Activated CD4-positive, alpha-beta T cell treated with anti-CD3 and anti-CD28 coated beads, Interleukin-2, amount 50 U/mL, for 24 hours (primary cell): ENCODE measurements around the gene SLC35G6.
"Not testable (repeated sequence)": the region's sequence is repeated elsewhere in the genome, so short reads cannot be mapped to it uniquely, and the experiment has no call there.

ENCODE experiments used
- DNase-seq, 2 donors: peaks; one replicate each; pipeline ENCODE4 v3.0.0-alpha.2; 2020; ENCODE audit warnings: low read depth in 1 of 2, low spot score in 1 of 2

Gene SLC35G6

DNA sequence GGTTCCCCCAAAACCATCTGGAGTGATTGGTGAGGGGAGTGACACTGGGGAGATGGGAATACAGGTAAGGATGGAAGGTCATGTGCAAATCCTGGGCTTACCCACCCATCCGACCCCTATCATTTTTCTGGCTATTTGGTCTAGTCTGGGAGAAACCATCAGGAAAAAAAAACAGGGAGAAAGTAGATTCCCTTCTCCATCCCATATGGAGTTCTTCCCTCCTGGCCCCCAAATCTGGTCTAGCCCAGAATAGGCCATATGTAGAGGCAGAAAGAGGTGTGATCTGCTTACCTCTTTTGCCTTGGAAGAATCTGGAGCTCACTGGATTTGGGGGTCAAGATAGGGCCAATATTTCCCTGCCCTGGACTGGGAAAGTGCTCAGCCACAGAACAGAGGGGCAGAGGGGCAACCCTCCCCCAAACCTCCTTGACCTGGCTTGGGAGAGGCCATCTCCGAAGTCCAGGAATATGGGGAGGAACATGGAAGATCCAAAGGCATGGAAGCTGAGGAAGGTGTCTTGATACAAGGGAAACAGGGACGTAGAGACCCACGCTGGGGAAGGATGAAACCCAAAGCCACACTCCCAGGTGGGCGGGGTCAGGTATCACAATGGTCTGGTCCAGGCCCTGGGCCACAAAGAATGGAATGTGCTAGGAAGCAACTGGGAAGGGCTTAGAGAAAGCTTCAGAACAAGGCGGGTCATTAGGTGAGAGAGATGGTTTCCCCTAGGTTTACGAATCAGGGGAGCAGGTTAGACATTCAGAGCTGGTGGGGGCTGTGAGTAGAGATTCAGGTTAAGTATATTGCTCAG, 20.2 kb upstream of the SLC35G6 start:
- DNase-seq: no peak

DNA sequence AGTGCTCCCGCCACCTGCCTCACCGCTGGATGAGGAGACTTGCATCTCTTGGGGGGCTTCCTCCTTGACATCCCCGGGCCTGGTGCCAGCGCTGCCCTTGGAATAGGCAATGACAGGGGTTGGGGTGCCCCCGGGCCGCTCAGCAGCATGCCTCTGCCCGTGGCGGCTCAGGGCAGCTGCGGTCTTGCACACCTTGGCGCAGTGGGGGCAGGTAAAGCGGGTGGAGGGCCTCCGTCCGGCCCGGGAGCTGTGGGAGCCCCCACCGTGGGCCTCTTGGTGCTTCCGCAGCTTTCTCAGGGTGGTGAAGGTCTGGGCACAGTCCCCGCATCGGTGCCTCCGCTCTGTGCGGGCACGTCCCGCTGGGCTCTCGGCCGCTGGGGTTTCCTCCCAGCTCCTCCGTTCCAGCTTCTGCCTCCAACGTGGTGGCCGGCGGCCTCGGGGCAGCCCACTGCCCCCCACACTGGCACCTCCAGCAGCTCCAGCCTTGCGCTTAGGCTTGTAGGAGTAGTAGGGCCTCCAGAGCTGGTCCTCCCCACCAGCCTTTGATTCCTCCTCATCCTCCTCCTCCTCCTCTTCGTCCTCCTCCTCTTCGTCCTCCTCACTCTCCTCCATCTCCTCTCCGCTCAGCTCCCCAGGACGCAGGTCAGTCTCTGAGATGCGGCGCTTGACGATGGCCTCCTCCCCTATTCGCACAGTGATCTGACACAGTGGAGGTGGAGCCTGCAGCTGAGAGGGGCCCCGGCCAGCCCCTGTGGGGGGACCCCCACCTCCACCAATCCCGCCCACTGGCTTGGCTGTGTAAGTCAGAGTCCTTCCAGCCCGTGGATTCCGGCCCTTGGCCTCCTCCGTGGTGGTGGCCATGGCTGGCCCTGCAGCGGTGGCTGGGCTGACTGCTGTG, 18.5 kb upstream of the SLC35G6 start:
- DNase-seq: no peak

DNA sequence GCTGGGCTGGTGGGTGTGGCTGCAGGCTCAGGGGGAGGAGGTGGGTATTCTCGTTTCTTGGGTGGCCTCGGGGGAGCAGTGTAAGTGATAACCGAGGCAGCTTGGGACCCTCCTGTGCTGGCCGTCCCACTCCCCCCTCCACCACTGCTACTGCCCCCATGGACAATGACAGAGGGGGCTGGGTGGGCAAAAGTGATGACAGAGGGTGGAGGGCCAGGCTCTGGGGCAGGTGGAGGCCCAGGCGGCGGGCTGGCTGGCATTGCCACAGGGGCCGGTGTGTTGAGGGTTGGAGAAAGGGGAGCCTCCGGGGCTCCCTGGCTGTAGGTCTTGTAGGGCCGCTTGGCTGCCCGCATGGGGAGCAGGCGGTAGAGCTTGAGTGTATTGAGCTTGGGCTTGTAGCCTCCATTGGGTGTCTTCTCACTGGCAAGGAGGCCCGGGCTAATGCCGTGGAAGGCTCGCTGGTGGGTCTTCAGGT, 17.8 kb upstream of the SLC35G6 start:
- no peak for DNase-seq

DNA sequence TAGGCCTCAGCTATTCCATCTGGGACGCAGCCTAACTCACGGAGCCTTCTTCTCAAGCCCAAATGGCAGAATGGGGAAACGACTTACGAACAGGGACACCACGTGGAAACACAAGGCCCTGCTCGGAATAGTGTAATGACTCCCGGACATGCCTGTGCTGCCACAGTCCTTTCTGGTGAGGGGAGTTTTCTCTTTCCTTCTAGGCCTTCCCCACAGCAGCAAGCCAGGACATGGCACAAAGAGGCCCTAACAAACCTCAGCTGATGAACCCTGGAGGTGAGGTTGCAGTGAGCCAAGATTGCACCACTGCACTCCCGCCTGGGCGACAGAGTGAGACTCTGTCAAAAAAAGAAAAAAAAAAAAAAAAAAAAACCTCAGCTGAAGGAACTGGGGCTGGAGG, 17.2 kb upstream of the SLC35G6 start:
- no peak for DNase-seq

DNA sequence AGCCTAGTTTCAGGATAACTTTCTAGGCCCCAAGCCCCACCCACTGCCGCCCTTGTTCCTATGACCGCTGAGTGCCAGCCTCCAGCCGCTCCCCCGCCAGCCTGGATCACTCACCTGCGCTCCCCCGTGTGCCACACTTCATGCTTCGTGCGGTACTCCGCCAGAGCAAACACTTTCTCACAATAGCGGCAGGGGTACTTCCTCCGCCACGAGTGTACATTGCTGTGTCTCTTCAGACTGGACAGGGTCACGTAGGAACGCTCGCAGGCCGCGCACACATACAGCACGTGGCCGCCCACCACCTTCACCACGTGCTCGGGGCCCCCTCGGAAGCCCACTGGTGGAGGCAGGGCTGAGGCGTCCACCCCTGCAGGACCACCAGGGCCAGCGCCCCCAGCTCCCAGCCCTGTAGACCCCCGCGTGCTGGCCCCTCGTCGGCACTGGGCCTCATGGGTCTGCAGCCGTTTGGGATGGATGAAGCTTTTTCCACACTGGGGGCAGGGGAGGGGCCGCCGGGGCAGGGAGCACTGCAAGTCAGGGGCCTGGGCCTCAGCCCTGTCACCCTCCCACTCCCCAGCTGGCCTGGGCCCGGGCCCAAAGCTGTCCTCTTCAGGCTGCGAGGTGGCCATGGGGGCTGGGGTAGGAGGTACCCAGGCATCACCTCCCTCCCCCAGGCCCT, 15.5 kb upstream of the SLC35G6 start:
- DNase-seq: no peak

DNA sequence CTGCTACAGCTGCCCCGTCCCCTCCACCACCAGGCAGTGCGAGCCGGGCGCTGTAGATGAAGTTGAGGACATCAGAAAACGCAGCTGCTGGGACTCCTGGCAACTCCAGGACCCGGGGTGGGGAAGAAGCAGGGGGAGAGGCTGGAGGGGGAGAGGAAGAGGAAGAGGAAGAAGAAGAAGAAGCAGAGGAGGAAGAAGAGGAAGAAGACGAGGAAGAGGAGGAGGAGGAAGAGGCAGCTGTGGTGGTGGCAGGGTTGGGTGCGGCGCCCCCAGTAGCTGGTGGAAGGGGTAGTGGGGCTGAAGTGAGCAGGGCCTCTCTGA, 15.0 kb upstream of the SLC35G6 start:
- no peak for DNase-seq

DNA sequence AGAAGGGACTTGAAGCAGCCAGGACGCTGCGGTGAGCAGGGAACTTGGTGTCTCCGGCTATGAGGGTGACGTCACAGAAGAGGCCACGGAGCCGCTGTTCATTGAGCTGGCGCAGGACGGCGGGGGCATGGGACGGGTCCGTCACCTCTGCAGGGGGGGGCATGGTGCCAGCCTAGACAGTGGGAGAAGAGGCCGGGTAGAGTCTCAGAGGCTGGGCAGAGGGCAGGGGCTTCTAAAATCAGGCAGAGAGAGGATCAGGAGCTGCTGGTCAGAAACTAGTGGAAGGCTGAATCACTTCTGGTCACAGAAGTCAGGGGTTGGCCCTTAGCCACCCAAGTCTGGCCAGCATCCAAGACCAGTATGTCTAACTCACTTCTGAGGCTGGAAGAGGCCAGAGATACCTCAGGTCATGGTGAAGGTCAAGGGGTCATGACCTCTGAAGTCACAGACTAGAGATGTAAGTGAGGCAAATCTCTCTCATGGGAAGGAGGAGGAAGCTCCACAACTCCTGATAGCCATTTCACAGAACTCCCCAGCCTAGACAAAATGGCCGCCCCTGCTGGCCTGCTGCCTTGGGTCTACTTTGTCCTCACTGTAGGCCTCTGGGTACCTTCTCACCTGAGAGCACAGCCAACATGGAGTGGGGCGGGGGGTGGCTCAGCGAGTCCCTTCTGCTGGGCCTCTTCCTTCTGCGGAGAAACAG, 14.5 kb upstream of the SLC35G6 start:
- DNase-seq: no peak

DNA sequence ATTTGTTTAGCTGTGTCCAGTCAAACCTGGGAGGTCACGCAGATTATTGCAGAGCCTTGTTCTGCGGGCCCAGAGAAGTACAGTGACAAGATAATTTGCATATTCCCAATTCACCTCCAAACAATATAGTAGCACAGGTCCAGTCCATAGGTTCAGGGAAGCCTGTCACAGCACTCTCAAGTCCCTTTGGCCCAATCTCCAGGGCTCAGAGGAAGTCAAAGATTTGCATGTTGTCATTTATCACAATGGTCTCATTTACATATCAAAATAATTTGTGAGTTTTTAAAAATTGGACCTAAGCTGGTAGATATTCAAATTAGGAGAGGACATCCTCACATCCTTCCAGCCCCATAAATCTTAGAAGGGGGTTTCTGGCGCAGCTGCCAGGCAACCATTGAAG, 13.7 kb upstream of the SLC35G6 start:
- DNase-seq: no peak

DNA sequence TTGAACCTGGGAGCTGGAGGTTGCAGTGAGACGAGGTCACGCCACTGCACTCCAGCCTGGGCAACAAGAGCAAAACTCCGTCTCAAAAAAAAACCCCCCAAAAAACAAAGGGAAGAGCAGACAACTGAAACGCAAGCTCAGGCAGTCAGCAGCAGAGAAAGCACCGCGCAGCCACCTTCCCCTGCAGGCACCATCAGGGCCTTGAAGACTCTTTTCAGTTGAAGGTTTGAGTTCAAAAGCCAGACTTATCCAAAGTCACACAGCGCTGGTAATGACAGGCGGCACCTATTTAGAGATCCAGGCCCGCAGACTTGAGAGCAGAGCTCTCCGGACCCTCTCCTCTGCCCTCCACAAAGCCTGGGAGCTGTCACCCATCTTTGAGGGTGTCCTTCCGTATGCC, 13.0 kb upstream of the SLC35G6 start:
- DNase-seq: no peak

DNA sequence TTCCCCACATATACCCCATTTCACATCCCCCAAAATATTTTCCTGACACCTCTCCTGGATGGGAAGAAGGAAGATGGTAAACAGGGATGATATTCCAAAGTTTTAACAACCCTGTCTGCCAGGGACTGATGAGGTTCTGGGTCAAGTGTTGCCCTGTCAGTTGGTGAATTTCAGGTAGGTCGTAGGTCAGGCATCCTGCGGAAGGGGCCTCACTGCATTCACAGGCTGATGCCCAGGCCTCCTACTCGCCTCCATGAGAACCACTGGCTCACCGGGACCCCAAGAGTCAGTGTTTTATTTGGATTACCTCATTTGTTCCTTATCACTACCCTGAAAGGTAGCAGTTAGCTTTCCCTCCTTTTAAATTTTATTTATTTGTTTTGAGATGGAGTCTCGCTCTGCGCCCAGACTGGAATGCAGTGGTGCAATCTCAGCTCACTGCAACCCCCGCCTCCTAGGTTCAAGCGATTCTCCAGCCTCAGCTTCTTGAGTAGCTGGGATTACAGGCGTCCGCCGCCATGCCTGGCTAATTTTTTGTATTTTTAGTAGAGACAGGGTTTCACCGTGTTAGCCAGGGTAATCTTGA, 12.3 kb upstream of the SLC35G6 start:
- no peak for DNase-seq

DNA sequence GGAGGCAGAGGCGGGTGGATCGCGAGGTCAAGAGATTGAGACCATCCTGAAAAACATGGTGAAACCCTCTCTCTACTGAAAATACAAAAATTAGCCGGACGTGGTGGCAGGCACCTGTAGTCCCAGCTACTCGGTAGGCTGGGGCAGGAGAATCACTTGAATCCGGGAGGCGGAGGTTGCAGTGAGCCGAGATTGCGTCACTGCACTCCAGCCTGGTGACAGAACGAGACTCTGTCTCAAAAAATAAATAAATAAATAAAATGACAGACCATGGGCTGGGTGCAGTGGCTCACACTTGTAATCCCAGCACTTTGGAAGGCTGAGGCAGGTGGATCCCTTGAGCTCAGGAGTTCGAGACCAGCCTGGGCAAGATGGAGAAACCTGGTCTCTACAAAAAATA, 11.4 kb upstream of the SLC35G6 start:
- not testable (repeated sequence) for DNase-seq

DNA sequence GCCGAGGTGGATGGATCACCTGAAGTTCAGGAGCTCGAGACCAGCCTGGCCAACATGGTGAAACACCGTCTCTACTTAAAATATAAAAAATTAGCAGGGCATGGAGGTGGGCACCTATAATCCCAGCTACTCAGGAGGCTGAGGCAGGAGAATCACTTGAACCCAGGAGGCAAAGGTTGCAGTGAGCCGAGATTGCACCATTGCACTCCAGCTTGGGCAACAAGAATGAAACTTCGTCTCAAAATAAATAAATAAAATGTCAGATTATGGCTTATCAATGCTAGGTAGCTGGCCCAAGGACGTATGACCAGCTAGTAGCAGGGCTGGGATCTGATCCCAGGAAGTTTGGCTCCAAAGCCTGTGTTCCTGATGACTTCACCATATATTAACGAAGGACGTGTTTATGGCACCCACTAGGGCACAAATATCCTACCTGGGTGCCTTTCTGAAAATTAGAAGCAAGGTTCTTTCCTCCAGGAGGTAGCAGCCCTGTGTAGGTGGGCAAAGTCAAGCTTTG, 10.7 kb upstream of the SLC35G6 start:
- DNase-seq: not testable (repeated sequence)

DNA sequence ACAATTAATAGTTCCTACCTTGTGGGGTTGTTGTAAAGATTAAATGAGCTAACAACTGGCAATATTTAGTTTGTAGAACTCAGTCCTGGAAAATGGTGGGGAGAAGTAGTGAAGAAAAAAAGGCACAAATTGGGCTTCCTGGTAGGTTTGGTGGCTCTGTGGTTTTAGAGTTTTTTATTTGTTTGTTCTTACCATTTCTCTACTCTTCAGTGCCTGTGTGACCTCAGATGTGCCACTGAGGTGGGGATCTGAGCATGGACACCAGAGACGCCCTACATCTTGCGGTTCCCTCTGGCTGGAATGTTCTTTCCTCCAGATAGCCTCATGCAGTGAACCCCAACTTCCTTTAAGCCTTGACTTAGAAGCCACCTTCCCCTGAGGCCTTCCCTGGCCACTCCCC, 9.5 kb upstream of the SLC35G6 start:
- DNase-seq: no peak

DNA sequence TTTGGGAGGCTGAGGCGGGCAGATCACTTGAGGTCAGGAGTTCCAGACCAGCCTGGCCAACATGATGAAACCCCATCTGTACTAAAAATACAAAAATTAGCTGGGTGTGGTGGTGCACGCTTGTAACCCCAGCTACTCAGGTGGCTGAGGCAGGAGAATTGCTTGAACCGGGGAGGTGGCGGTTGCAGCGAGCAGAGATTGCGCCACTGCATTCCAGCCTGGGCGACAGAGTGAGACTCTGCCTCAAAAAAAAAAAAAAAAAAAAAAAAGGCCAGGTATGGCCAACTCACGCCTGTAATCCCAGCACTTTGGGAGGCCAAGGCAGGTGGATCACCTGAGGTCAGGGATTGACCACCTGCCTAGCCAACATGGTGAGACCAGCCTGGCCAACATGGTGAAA, 6.5 kb upstream of the SLC35G6 start:
- not testable (repeated sequence) for DNase-seq

DNA sequence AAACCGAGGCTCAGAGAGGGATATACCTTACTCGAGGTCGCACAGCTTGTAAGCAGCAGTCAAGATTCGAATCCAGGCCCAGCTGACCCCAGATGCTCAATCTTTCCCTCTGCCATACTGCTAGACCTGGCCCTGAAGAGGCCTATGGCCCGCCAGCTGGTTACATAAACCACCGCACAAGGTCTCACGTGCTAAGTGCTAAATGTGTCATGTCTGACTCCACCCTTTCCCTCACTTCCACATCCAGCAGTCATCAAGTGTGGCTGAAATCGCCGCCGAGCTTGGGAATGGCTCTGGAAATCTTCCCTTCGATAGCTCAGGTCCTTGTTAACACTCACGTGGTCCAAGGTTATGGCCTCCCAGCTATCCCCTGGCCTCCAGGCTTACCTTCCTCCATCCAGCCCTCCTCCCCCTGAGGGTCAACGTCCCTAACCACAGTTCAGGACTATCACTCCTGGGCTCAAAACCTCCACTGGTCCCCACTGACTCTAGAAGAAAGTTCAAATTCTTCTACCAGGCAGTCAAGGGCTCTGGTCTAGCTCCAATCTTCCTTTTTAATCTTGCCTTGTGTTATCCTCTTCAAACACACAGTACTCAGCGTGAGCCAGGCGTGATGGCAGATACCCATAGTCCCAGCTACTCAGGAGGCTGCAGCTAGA, 5.4 kb upstream of the SLC35G6 start:
- no peak for DNase-seq

DNA sequence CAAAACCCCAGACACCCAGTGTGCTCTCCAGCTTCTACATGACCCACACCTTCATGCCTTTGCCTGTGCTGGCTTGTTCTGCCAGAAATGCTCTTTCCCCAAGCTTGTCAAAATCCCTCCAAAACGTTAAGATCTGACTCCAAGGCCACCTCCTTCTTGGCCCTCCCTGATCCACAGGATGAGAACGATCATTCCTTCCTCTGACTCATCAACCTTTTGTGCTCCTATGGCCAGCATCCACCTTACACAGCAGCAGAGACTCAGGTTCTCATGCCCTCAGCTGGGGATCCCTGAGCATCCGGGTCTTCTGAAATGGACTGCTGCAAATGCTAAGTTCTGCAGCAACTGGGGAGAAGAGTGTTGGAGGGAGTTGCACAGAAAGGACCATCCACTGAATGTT, 4.8 kb upstream of the SLC35G6 start:
- no peak for DNase-seq

DNA sequence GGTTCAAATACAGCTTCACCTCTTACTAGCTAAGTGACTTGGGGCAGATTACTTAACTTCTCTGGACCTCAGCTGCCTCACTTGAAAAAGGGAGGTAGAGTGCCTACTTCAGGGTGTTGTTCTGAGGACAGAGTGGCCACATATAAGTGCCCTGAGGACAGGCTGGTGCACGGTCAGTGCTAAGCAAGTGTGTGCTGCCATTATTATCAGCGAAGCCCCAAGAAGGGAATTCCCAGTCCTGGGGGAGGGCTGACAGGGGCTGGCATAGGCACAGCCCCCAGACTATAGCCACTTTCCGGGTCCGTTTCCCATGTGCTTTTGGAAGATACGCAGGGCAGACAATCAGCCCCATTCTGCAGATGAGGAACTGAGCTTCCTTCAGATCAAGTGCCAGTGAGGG, 4.3 kb upstream of the SLC35G6 start:
- DNase-seq: no peak

DNA sequence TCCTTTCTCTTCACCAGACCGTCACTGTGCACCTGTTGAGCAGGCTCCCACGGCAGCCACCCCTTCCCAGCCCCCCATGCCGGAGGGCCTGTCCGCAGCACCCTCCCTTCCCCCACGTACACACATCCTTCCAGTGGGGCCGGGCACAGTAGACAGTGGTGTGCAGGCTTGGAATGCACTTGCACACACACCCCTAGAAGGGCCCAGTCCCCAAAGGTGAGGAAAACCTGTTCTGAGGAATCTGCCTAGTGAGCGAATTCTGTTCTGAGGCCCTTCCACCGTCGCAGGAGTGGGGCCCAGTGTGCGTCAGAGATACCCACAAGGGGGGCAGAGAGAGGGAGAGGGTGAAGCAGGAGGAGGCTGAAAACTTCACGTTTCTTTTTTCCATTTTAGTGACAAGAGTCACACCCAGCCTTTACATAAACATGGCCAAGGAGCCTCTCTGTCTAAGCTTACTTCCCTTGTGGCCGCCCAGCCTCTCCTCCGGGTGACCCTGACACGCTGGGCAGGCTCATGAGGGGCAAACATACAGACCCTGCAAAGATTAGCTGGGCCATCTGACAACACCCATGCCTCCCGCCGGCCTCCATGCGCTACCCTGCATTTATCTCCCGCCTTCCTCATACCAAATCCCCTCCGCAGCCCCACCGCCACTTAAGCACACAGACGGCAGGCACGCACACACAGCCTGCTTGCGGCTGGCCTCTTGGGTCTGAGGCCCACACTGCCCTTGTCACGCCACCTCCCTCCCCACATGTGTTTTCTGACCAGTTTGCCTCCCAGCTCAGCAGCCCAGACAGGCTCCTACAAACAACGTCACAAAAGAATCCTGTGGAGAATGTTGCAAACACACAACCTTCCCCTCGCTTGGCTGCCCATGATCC, 3.6 kb upstream of the SLC35G6 start:
- DNase-seq: no peak
